Measurements from ENCODE around the gene HOMER2.

The HOMER2 gene

DNA sequence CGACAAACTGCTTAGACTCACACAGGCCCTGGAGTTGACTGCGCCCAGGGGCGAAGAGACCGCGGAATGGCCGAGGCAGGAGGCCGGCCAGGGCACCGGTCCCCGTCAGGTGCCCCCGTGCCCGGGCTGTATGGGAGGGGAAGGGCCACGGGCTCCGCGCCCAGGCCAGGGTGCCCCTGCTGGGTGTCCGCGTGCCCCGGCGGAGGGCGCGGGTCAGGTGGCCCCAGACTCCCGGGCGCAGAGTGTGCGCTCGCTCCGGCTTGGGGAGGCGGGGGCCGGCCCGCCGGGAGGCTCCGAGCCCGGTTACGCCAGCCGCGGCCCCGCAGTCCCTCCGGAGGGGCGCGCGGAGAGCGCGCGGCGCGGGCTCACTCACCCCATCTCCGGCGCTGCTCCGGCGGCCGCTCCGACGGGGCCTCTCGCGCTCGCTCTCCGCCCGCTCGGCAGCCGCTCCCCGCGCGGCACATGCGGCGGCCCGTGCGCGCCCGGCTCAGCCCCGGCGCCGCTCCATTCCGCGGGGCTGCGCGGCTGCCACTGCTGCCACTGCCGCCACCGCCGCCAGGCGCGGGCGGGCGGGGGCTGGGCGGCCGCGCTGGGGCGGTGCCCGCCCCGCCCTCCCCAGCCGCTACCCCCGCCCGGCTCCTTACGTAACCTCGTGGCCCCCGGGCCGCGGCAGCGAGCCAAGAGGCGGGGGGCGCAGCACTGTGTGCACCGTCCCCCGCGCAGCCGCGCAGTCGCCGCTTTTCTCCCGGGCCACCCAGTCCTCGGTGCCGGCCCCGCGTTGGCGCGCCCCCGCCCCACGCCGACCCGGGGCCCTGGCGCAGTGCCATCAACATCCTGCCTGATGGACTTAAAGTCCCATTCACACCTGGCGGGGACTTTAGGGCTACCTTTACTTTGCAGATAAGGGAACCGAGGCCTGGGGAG is at the start of gene HOMER2 (continued):
- TF ChIP-seq, protein P1, sequence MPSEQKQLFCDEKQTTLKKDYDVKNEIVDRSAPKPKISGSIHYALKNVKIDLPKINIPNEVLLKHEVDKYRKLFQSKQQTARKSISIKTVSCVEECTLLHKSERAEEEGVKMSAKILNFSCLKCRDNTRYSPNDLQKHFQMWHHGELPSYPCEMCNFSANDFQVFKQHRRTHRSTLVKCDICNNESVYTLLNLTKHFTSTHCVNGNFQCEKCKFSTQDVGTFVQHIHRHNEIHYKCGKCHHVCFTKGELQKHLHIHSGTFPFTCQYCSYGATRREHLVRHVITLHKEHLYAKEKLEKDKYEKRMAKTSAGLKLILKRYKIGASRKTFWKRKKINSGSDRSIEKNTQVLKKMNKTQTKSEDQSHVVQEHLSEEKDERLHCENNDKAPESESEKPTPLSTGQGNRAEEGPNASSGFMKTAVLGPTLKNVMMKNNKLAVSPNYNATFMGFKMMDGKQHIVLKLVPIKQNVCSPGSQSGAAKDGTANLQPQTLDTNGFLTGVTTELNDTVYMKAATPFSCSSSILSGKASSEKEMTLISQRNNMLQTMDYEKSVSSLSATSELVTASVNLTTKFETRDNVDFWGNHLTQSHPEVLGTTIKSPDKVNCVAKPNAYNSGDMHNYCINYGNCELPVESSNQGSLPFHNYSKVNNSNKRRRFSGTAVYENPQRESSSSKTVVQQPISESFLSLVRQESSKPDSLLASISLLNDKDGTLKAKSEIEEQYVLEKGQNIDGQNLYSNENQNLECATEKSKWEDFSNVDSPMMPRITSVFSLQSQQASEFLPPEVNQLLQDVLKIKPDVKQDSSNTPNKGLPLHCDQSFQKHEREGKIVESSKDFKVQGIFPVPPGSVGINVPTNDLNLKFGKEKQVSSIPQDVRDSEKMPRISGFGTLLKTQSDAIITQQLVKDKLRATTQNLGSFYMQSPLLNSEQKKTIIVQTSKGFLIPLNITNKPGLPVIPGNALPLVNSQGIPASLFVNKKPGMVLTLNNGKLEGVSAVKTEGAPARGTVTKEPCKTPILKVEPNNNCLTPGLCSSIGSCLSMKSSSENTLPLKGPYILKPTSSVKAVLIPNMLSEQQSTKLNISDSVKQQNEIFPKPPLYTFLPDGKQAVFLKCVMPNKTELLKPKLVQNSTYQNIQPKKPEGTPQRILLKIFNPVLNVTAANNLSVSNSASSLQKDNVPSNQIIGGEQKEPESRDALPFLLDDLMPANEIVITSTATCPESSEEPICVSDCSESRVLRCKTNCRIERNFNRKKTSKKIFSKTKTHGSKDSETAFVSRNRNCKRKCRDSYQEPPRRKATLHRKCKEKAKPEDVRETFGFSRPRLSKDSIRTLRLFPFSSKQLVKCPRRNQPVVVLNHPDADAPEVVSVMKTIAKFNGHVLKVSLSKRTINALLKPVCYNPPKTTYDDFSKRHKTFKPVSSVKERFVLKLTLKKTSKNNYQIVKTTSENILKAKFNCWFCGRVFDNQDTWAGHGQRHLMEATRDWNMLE (tag by site-specific recombination; conservative IDR thresholded peaks at IDR 0.05; ENCODE audit: low read depth) = no peak
- TF ChIP-seq KLF8 (tag by site-specific recombination; IDR thresholded peaks at IDR 0.05) (no peak), ZNF350 (tag by site-specific recombination; IDR thresholded peaks at IDR 0.05) (no peak), ZBTB8A (tag by site-specific recombination; IDR thresholded peaks at IDR 0.05) (peak; percentile 85), REPIN1 (tag by site-specific recombination; IDR thresholded peaks at IDR 0.05; ENCODE audit: low read depth) (no peak), ZSCAN30 (tag by site-specific recombination; IDR thresholded peaks at IDR 0.05) (0 out of 2 replicates have a peak, but pooled peaks have one; percentile 26), ZNF394 (tag by site-specific recombination; IDR thresholded peaks at IDR 0.05; ENCODE audit: borderline replicate concordance) (no peak), ZNF157 (tag by site-specific recombination; IDR thresholded peaks at IDR 0.05) (no peak), ZEB2 (tag by site-specific recombination; IDR thresholded peaks at IDR 0.05) (0 out of 2 replicates have a peak, but pooled peaks have one; percentile 37), ZBTB21 (tag by site-specific recombination; IDR thresholded peaks at IDR 0.05) (no peak), OSR2 (tag by site-specific recombination; IDR thresholded peaks at IDR 0.05) (no peak), SCRT1 (tag by site-specific recombination; IDR thresholded peaks at IDR 0.05; ENCODE audit: borderline replicate concordance) (no peak), KLF9 (tag by site-specific recombination; IDR thresholded peaks at IDR 0.05; ENCODE audit: low read depth) (no peak), ZBTB1 (tag by site-specific recombination; IDR thresholded peaks at IDR 0.05) (no peak), PRDM1 (tag by site-specific recombination; IDR thresholded peaks at IDR 0.05) (no peak), ZNF202 (tag by site-specific recombination; IDR thresholded peaks at IDR 0.05; ENCODE audit: borderline replicate concordance) (no peak), ZNF571 (tag by site-specific recombination; IDR thresholded peaks at IDR 0.05) (no peak), KLF10 (tag by site-specific recombination; IDR thresholded peaks at IDR 0.05) (peak; percentile 59), ZNF416 (tag by site-specific recombination; IDR thresholded peaks at IDR 0.05) (no peak), ZNF175 (tag by site-specific recombination; IDR thresholded peaks at IDR 0.05) (no peak), ZNF121 (tag by site-specific recombination; IDR thresholded peaks at IDR 0.05) (no peak), ZNF391 (tag by site-specific recombination; IDR thresholded peaks at IDR 0.05; ENCODE audit: borderline replicate concordance, low read depth) (no peak), ZBTB20 (tag by site-specific recombination; IDR thresholded peaks at IDR 0.05) (peak; percentile 71)
- TF ChIP-seq, protein P2, sequence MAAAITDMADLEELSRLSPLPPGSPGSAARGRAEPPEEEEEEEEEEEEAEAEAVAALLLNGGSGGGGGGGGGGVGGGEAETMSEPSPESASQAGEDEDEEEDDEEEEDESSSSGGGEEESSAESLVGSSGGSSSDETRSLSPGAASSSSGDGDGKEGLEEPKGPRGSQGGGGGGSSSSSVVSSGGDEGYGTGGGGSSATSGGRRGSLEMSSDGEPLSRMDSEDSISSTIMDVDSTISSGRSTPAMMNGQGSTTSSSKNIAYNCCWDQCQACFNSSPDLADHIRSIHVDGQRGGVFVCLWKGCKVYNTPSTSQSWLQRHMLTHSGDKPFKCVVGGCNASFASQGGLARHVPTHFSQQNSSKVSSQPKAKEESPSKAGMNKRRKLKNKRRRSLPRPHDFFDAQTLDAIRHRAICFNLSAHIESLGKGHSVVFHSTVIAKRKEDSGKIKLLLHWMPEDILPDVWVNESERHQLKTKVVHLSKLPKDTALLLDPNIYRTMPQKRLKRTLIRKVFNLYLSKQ (tag by site-specific recombination; IDR thresholded peaks at IDR 0.05; ENCODE audit: borderline replicate concordance) = no peak
- TF ChIP-seq, protein P3, sequence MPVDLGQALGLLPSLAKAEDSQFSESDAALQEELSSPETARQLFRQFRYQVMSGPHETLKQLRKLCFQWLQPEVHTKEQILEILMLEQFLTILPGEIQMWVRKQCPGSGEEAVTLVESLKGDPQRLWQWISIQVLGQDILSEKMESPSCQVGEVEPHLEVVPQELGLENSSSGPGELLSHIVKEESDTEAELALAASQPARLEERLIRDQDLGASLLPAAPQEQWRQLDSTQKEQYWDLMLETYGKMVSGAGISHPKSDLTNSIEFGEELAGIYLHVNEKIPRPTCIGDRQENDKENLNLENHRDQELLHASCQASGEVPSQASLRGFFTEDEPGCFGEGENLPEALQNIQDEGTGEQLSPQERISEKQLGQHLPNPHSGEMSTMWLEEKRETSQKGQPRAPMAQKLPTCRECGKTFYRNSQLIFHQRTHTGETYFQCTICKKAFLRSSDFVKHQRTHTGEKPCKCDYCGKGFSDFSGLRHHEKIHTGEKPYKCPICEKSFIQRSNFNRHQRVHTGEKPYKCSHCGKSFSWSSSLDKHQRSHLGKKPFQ (tag by site-specific recombination; IDR thresholded peaks at IDR 0.05) = no peak
- TF ChIP-seq, protein P4, sequence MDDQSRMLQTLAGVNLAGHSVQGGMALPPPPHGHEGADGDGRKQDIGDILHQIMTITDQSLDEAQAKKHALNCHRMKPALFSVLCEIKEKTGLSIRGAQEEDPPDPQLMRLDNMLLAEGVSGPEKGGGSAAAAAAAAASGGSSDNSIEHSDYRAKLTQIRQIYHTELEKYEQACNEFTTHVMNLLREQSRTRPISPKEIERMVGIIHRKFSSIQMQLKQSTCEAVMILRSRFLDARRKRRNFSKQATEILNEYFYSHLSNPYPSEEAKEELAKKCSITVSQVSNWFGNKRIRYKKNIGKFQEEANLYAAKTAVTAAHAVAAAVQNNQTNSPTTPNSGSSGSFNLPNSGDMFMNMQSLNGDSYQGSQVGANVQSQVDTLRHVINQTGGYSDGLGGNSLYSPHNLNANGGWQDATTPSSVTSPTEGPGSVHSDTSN (CRISPR knock-in tag; IDR thresholded peaks at IDR 0.05) = no peak
- TF ChIP-seq, protein P5, sequence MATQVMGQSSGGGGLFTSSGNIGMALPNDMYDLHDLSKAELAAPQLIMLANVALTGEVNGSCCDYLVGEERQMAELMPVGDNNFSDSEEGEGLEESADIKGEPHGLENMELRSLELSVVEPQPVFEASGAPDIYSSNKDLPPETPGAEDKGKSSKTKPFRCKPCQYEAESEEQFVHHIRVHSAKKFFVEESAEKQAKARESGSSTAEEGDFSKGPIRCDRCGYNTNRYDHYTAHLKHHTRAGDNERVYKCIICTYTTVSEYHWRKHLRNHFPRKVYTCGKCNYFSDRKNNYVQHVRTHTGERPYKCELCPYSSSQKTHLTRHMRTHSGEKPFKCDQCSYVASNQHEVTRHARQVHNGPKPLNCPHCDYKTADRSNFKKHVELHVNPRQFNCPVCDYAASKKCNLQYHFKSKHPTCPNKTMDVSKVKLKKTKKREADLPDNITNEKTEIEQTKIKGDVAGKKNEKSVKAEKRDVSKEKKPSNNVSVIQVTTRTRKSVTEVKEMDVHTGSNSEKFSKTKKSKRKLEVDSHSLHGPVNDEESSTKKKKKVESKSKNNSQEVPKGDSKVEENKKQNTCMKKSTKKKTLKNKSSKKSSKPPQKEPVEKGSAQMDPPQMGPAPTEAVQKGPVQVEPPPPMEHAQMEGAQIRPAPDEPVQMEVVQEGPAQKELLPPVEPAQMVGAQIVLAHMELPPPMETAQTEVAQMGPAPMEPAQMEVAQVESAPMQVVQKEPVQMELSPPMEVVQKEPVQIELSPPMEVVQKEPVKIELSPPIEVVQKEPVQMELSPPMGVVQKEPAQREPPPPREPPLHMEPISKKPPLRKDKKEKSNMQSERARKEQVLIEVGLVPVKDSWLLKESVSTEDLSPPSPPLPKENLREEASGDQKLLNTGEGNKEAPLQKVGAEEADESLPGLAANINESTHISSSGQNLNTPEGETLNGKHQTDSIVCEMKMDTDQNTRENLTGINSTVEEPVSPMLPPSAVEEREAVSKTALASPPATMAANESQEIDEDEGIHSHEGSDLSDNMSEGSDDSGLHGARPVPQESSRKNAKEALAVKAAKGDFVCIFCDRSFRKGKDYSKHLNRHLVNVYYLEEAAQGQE (tag by site-specific recombination; IDR thresholded peaks at IDR 0.05) = no peak

All from HEK293 (cell line).